Measurements from ENCODE around the gene EDN1.

Gene EDN1

DNA sequence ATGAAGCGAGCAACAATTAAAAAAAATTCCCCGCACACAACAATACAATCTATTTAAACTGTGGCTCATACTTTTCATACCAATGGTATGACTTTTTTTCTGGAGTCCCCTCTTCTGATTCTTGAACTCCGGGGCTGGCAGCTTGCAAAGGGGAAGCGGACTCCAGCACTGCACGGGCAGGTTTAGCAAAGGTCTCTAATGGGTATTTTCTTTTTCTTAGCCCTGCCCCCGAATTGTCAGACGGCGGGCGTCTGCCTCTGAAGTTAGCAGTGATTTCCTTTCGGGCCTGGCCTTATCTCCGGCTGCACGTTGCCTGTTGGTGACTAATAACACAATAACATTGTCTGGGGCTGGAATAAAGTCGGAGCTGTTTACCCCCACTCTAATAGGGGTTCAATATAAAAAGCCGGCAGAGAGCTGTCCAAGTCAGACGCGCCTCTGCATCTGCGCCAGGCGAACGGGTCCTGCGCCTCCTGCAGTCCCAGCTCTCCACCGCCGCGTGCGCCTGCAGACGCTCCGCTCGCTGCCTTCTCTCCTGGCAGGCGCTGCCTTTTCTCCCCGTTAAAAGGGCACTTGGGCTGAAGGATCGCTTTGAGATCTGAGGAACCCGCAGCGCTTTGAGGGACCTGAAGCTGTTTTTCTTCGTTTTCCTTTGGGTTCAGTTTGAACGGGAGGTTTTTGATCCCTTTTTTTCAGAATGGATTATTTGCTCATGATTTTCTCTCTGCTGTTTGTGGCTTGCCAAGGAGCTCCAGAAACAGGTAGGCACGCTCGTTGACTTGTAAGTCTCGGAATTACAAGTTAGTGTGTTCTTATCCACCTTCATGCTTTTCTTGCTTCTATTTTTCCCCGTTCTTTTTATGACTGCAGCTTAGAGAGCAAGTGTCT is at the start of gene EDN1:
Gene EDN1 (plus strand): TSS at position 429 of the 888 bp plus-strand sequence. CDS start 269 bp downstream, at position 698.
- DNase-seq = no peak

DNA sequence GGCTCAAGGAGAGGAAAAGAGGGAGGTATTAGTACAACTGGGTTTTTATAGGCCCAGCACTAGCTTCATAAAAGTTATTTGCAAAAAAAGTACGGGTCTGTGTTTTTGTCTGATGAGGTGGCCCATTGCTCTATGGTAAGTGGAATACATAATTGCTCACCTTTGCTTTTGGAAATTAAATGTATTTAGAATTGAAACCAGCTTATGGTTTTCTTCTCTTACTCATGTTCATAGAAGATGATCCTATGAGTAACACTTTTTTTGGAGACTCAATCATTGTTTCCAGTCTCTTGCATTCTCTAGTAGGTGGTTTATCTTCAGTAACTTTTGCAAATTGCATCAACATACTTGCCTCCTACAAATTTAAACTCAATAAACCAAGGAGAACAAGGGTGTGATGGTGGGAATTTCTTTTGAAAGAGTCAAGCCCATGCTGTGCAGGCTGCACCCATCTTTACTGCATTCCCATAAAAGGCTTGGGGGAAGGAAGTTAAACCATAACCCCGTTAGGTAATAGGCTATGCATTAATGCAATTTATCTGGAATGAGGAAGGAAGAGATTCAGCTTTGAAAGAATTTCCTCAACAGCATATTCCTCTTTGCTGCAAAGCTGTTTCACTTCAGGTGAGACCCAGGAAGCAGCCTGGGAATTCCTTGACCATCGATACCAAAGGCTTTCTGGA is 48.5 kb upstream of the EDN1 start:
- peak; percentile 69 for DNase-seq

- no peak for DNase-seq
These were observed 47.0 kb upstream of the EDN1 start for GRCh38 chr6:12243169-12243568.

GRCh38 chr6:12245360-12245759 is 44.8 kb upstream of the EDN1 start:
- DNase-seq = no peak

DNA sequence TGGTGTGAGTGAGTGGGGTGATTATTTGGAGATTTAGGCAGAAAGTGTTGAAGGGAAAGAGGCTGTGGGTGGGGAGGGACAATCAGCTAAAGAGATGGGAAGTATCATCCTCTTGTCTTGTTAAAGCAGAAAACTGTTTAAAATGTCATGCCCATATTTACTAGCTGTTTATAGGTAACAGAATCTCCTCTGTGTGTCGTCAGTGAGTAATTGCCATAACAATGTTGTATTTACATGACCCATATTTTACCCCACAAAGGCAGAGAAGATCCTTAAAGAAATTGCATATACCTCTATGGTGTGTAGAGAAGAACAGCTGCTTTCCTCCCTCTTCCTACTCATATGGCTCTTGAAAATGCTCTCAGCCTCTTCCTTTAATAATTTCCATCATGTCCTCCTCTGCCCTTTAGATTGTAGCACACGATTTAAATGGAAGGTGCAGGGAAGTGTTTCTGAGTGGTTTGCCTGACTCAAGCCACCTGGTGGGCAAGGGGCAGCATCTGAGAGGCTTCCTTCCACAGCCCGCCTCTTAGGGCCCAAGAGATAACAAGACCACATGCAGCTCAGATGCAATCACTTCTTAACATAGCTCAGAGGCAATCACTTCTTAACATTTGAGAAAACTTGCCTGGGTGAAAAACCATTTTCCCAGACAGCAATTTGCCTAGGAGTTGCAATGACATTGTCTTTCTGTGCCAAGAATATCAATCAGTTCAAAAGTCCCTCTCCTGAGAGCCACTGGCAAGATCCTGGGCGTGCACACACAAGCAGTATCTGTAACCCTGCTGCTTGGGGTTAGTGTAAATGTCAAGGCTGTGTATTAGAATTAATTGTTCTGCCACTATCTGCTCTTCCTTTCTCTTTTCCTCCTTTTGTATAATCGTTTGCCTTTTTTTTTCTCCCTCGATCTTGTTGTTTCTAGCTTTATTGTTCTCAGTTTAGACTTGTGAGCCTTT is 44.1 kb upstream of the EDN1 start:
- no peak for DNase-seq

- no peak for DNase-seq
These were observed 43.3 kb upstream of the EDN1 start for GRCh38 chr6:12246900-12247299.

- no peak for DNase-seq
These were observed 40.4 kb upstream of the EDN1 start for GRCh38 chr6:12249541-12250382.

GRCh38 chr6:12250383-12250770 is 39.8 kb upstream of the EDN1 start:
- DNase-seq = no peak

GRCh38 chr6:12254210-12254609 is 36.0 kb upstream of the EDN1 start:
- no peak for DNase-seq

DNA sequence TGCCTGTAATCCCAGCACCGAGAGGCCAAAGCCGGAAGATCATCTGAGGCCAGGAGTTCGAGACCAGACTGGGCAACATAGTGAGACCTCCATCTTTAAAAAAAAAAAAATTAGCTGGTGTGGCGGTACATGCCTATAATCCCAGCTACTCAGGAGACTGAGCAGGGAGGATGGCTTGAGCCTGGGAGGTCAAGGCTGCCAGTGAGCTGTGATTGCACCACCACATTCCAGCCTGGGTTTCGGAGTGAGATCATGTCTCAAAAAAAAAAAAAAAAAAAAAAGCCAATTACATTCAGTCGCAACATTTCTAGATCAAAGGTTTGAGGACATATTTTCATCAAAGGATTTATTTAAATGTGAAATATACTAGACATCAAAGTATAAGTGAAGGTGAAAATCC is 32.0 kb upstream of the EDN1 start:
- DNase-seq = no peak

DNA sequence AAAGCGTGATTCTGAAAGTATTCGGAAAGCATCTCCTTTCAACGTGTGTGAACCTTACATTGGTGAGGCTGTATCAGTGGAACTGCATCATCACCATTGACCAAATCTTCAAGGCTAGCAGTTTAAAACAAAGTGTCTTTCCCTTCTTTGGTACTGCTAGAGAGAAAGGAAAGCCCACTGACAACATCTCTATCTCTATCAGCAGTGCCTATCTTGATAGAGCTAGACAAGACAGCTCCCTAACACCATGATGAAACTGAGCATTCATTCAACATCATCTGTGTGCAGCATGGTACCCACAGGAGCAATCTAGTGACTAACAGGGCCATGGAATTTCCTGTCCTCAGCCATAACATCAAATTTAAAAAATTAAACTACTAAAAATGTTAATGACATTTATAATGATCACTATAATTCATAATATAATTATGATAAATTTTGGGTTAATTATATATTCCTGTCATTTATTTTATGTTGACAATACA is 31.5 kb upstream of the EDN1 start:
- DNase-seq = no peak

DNA sequence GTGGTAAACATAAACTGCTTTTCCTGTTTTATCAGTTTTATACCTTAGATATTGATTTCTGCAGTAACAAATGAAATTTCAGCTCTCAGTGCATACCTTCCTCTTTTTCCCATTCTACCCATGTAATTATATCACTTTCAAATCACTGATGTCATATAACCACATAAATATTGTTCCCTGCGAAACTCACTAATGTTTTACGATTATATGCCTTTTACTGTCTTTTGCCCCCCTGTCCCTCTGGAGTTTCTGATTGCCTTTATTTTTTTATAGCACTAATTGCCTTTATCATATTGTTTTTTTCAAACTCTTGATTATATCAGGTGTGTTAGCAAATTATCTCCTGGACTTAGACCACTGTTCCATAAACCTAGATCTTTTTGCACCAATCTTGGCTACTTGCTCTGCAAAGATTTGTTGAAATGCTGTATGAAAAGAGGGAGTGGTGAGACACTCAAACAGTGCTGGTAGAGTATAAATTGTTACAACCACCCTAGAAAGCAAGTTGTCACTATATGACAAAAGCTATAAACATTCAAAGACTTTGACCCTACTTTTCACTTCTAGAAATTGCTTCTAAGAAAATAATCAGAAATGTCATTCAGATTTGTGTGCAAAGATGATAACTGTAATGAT is 29.6 kb upstream of the EDN1 start:
- no peak for DNase-seq

DNA sequence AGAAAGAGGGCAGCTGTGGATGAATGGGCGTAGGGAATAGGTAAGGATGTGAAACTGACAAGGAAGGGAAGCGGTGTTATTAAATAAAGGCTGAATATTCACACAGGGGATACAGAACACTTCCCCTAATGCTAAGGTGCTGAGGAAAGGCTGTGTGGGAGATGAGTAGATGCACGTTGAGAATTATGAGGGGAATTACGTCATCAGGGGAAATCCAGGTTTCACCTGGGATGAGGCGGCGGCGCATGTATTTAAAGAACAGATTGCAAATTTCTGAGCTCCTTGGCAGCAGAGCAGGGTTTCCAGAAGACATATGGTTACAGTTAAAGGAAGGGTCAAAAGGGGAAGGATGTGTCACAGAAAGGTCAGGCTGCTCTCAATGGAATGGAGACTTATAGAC is 28.7 kb upstream of the EDN1 start:
- DNase-seq = no peak

DNA sequence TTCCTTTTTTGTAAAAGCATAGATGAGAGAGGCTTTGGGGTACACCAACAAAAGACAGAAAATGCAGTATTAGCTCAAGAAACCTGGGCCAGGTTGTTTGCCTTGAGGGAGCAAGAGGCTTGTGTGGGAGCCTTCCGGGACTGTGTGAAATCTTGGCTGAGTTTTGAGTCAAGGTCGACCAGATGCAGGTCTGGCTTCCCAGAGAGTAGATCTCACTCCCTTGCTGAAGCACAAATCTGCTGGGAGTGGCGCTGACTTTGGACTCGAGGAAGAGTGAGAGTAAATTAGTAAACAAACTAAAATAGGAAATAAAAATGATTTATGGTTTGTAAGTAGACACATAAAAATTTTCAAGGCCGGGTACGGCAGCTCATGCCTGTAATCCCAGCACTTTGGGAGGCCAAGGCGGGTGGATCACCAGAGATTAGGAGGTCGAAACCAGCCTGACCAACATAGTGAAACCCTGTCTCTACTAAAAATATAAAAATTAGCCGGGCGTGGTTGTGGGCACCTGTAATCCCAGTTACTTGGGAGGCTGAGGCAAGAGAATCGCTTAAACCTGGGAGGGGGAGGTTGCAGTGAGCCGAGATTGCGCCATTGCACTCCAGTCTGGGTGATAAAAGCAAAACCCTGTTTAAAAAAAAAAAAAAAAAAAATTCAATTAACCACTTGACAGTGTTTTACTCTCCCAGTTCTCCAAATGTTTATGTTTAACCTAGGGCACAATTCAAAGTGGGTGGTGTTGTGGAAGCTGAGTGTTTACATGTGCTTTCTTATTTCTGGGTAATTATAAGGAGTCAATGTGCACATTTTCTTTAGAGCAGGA is 27.7 kb upstream of the EDN1 start:
- no peak for DNase-seq

GRCh38 chr6:12263403-12263802 is 26.8 kb upstream of the EDN1 start:
- DNase-seq = no peak

DNA sequence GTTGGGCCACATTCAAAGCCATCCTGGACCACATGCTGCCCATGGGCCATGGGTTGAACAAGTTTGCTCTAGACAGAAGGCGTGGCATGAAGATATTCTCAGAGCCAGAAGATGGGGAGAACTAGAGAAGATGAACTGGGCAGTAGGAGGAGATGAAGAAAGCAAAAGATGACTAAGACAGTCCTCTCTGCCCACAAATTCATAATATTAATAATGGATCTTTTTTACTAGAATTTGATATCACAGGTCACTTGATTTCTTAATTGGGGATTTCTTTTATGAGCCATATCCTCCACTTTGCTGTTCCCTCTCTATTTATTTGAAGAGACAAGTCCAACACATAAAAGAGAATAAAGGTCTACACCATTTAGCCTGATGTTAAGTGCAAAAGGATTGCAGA is 25.5 kb upstream of the EDN1 start:
- no peak for DNase-seq

GRCh38 chr6:12265296-12265695 is 24.9 kb upstream of the EDN1 start:
- DNase-seq = no peak

GRCh38 chr6:12265791-12266190 is 24.4 kb upstream of the EDN1 start:
- DNase-seq = no peak

DNA sequence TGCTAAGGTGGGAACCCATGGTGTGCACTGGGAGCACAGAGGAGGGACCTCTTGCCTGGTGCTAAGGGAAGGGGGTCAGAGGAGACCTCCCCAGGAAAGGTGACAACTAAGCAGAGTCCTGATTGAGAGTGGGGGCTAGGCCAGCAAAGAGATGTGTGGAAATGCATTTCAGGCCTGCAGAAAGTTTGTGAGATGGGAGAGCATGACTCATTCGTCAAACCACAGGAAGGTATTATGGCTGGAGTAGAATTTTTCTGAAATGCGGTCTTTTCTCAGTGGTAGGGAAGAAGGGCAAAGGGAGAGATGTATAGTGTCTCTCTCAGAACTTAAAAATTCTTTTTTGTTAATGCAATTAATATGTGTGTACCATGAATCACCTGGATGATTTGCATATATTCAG is 23.6 kb upstream of the EDN1 start:
- no peak for DNase-seq

- peak; percentile 20 for DNase-seq
These were observed 21.1 kb upstream of the EDN1 start for GRCh38 chr6:12269110-12269509.

All from GF-D8 (cell line).